Right lobe of liver (tissue), 6 donors: ENCODE measurements around the gene TPRG1L. TPM values are rescaled to one million over a fixed set of nuclear protein-coding genes. Genes with fewer than 3 reads are reported as not detected.

Experiments used
- ATAC-seq, 4 donors: fragments of 200-7000 bp; cut with Tn5 transposase; one replicate each; pipeline ENCODE4 v1.9.1; 2020; ENCODE audit warnings: mild to moderate bottlenecking in 4 of 4, moderate library complexity in 4 of 4
- DNase-seq, 3 donors: peaks; one replicate each; pipeline ENCODE4 v3.0.0-alpha.2; 2020
- H3K27ac ChIP-seq, 3 donors: fragments of 200-600 bp; one replicate each; pipeline ENCODE4 v1.8.0; 2022
- H3K27me3 ChIP-seq, 2 donors: fragments of 200-600 bp; one replicate each; pipeline ENCODE4 v1.8.0; 2022
- H3K36me3 ChIP-seq, 4 donors: fragments of 200-600 bp; sonication (generic) in 1 of 4; one replicate each; pipeline versions ENCODE4 v1.5.1 to v1.8.0; 2017 to 2022; ENCODE audit warnings: control low read depth in 1 of 4
- H3K4me1 ChIP-seq, 4 donors: fragments of 200-600 bp; sonication (generic) in 1 of 4; one replicate each; pipeline versions ENCODE4 v1.5.1 to v1.8.0; 2017 to 2022; ENCODE audit warnings: control low read depth in 1 of 4
- H3K4me3 ChIP-seq, 3 donors: fragments of 200-600 bp; one replicate each; pipeline ENCODE4 v1.8.0; 2022
- H3K9me3 ChIP-seq, 4 donors: fragments of 200-600 bp; sonication (generic) in 1 of 4; one replicate each; pipeline versions ENCODE4 v1.5.1 to v1.8.0; 2017 to 2022; ENCODE audit warnings: control low read depth in 1 of 4
- CTCF ChIP-seq, 4 donors: fragments of 200-600 bp in 3 of 4; fragments of 450-650 bp in 1 of 4; IDR thresholded peaks; one replicate each; pipeline versions ENCODE4 v1.5.1 to v1.8.0; 2016 to 2022; ENCODE audit warnings: antibody characterized with exemption in 4 of 4, mild to moderate bottlenecking in 2 of 4
- POLR2A ChIP-seq: fragments of 450-650 bp; IDR thresholded peaks from one replicate; pipeline ENCODE4 v1.6.1; 2017; ENCODE audit warnings: antibody characterized with exemption, mild to moderate bottlenecking
- WGBS: methylation state at CpG from one replicate; pipeline ENCODE4 v1.1.6; 2018; ENCODE audit warnings: low coverage, low lambda C conversion rate; ENCODE audit not compliant: insufficient coverage; ENCODE audit errors: missing lambda C conversion rate; 5-methylcytosine and 5-hydroxymethylcytosine counted together
- intact Hi-C, 2 donors: fragments of 100-400 bp; cut with DNase I; formaldehyde crosslinking; loops; one replicate each; pipeline versions ENCODE4 v1.11.2 to v1.14.1; 2022
- total RNA-seq, 6 experiments: library from RNA; depleted of rRNA in 2 of 6; stranded (reverse); fragments of >200 nt in 2 of 6; fragmentation: NEBNext Ultra II Directional in 3 of 6; extraction: Animal tissue kit (Norgen Biotek cat#: 25700) in 3 of 6; gene quantifications; one replicate each; pipeline versions ENCODE4 v1.1.0 to v1.2.4, GENCODE V29; 2016 to 2023
- donor health status: DM: no; HTN: yes; CAD: no.
- donor health status: DM: no; HTN: no; CAD: no.
- donor health status: DM: no; HTN: no; CAD: no.
- donor health status: DM: no; HTN: yes; CAD: no.
- donor health status: DM: no; HTN: yes; CAD: no.

TPRG1L gene
- total RNA-seq, 6 experiments from 2014 or later: 42.5 to 54.6 (median 53.4) TPM

- Histone ChIP-seq H3K36me3 (peaks cover 0 to 53% (median 6%) of the 10 kb centered on the region in 4 donors), H3K4me1 (no peaks in the 10 kb centered on the region), H3K27ac (no peak overlapping the region), H3K9me3 (no peaks in the 10 kb centered on the region), H3K27me3 (no peaks in the 10 kb centered on the region), H3K4me3 (no peak overlapping the region)
- WGBS: 94% methylated on average over 10 of the region's 11 CpGs
- ATAC-seq: no peak
- DNase-seq: peak in 2 of 3 donors; percentile 29 to 39
- intact Hi-C loops: no loop called here
- TF ChIP-seq CTCF (IDR thresholded peaks at IDR 0.05) (no peak), POLR2A (no peak)
These were observed 11.7 kb downstream of the TPRG1L start for GRCh38 chr1:3636531-3636930.

- Histone ChIP-seq H3K36me3 (peaks cover 0 to 49% (median 6%) of the 10 kb centered on the region in 4 donors), H3K4me3 (no peak overlapping the region), H3K27me3 (no peaks in the 10 kb centered on the region), H3K27ac (no peak overlapping the region), H3K4me1 (no peaks in the 10 kb centered on the region), H3K9me3 (no peaks in the 10 kb centered on the region)
- WGBS: 90% methylated on average over 11 of the region's 12 CpGs
- intact Hi-C loops: no loop called here
- ATAC-seq: no peak
- TF ChIP-seq CTCF (IDR thresholded peaks at IDR 0.05) (no peak), POLR2A (no peak)
- DNase-seq: peak in 1 of 3 donors; percentile 29
These were observed 13.2 kb downstream of the TPRG1L start for GRCh38 chr1:3638027-3638426.

- Histone ChIP-seq H3K4me1 (no peaks in the 10 kb centered on the region), H3K27me3 (no peaks in the 10 kb centered on the region), H3K9me3 (no peaks in the 10 kb centered on the region), H3K36me3 (peaks cover 0 to 47% (median 6%) of the 10 kb centered on the region in 4 donors), H3K27ac (no peak overlapping the region), H3K4me3 (no peak overlapping the region)
- WGBS: 92% methylated on average over 7 of the region's 15 CpGs
- TF ChIP-seq CTCF (IDR thresholded peaks at IDR 0.05) (no peak), POLR2A (no peak)
- DNase-seq (peak in 2 of 3 donors; percentile 16 to 17), ATAC-seq (no peak)
- intact Hi-C loops: no loop called here
These were observed 13.9 kb downstream of the TPRG1L start for GRCh38 chr1:3638676-3639075.

- H3K27ac ChIP-seq: no peak overlapping the region
- no peaks in the 10 kb centered on the region for H3K4me1 ChIP-seq
- intact Hi-C loops: no loop called here
- no peak for TF ChIP-seq POLR2A
- TF ChIP-seq CTCF (IDR thresholded peaks at IDR 0.05): no peak
- peak in 1 of 3 donors; percentile 49 for DNase-seq
- H3K4me3 ChIP-seq: no peak overlapping the region
- no peak for ATAC-seq
- no peaks in the 10 kb centered on the region for H3K9me3 ChIP-seq
- no peaks in the 10 kb centered on the region for H3K27me3 ChIP-seq
- 80% methylated on average over 2 of the region's 23 CpGs for WGBS
- H3K36me3 ChIP-seq: peaks cover 0 to 40% (median 6%) of the 10 kb centered on the region in 4 donors
These were observed 14.6 kb downstream of the TPRG1L start for GRCh38 chr1:3639397-3639911.
